ENCODE results near the gene FER. TPM values are rescaled to one million over a fixed set of nuclear protein-coding genes. Genes with fewer than 3 reads are reported as not detected.

FER gene
- total and polyA plus RNA-seq, 2 of the 8 experiments (the other 6 are each of a cell fraction or from before 2014, with no cell fraction given) = 1.3 to 15.8 TPM

DNA sequence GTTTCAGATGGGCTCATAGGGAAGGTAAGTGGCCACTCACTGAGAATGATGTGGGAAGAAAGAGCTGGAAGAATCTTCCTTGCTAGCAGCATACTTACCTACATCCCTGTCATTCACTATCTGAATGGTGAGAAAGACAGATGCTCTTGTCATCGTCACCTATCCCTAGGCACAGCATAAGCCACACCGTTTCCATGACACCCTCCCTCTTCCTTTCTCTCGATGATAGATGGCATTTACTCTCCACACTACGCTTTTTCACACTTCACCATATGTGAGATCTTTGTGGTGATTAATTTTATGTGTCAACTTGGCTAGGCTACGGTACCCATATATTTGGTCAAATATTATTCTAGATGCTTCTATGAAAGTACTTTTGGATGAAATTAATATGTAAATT lies 44.4 kb upstream of the FER start:
- WGBS, 2 experiments (ENCODE audit: extremely low coverage in 1 of 2, insufficient coverage in 1 of 2, insufficient read length in 1 of 2, insufficient replicate concordance in 2 of 2, low coverage in 1 of 2, low lambda C conversion rate in 2 of 2, missing lambda C conversion rate in 1 of 2) = 92% methylated on average over 5 of the region's 5 CpGs; no CpG with 5 or more reads in 1 of the 2 experiments
- no peak for DNase-seq (ENCODE audit: low read depth in 1 of 2, low spot score in 2 of 2)
- no peak overlapping the region for H4K5ac ChIP-seq (ENCODE audit: insufficient read length, low read depth, low read length)
- ChIA-PET POLR2A (ENCODE audit: partially characterized antibody) (no interaction called here), CTCF (ENCODE audit: partially characterized antibody) (interaction anchor here (0.5 kb wide), 1 partner anchor 14 kb away, joined by 3 read pairs; no protein-coding TSS in a partner anchor)
- H3K4me3 ChIP-seq (ENCODE audit: extremely low read depth in 1 of 4, insufficient read depth in 2 of 4, low read depth in 3 of 4, low read length in 4 of 4) = no peak overlapping the region
- H2AFZ ChIP-seq (ENCODE audit: low read length) = no peak overlapping the region
- H2BK12ac ChIP-seq (ENCODE audit: low read depth, low read length) = no peak overlapping the region
- no peak overlapping the region for H2AK5ac ChIP-seq (ENCODE audit: low read depth, low read length)
- H3K4ac ChIP-seq (replicated peaks; ENCODE audit: insufficient read length, low read depth, low read length) = no peak overlapping the region
- H4K20me1 ChIP-seq (replicated peaks in 1 of 2; ENCODE audit: control insufficient read depth in 1 of 2, insufficient read depth in 2 of 2, low read length in 2 of 2) = no peaks in the 10 kb centered on the region
- H3K79me2 ChIP-seq (ENCODE audit: control insufficient read depth in 1 of 2, insufficient read depth in 2 of 2, low read length in 2 of 2) = no peaks in the 10 kb centered on the region
- no peaks in the 10 kb centered on the region for H3K36me3 ChIP-seq (ENCODE audit: control insufficient read depth in 2 of 4, insufficient read depth in 4 of 4, low read length in 3 of 4)
- no peak overlapping the region for H3K18ac ChIP-seq (ENCODE audit: extremely low read depth, low read length)
- no peak overlapping the region for H4K8ac ChIP-seq (ENCODE audit: extremely low read depth, insufficient read depth, low read length)
- no peak overlapping the region for H2BK5ac ChIP-seq (ENCODE audit: low read depth, low read length)
- H4K91ac ChIP-seq (replicated peaks; ENCODE audit: insufficient read length, low read length) = no peak overlapping the region
- no peak overlapping the region for H3K14ac ChIP-seq (ENCODE audit: insufficient read length)
- no peaks in the 10 kb centered on the region for H3K4me1 ChIP-seq (replicated peaks in 1 of 4; ENCODE audit: control insufficient read depth in 3 of 4, insufficient read depth in 4 of 4, low read length in 3 of 4)
- no peak overlapping the region for H3K27ac ChIP-seq (ENCODE audit: low read depth, low read length)
- H2BK20ac ChIP-seq (ENCODE audit: low read length) = no peak overlapping the region
- H3K9ac ChIP-seq (replicated peaks in 1 of 4; ENCODE audit: extremely low read depth in 1 of 4, low read depth in 3 of 4, low read length in 3 of 4) = no peak overlapping the region
- H3K23ac ChIP-seq (ENCODE audit: insufficient read length) = no peak overlapping the region
- no peak overlapping the region for H3K56ac ChIP-seq (replicated peaks; ENCODE audit: insufficient read length, low read depth, low read length)
- no peaks in the 10 kb centered on the region for H3K9me3 ChIP-seq (ENCODE audit: insufficient read depth in 2 of 2, low read depth in 1 of 2, low read length in 1 of 2)
- FAIRE-seq = no peak
- H3K23me2 ChIP-seq (ENCODE audit: low read depth, low read length) = no peaks in the 10 kb centered on the region
- H2BK120ac ChIP-seq (replicated peaks; ENCODE audit: low read depth, low read length) = no peak overlapping the region
- no peaks in the 10 kb centered on the region for H3K27me3 ChIP-seq (replicated peaks in 1 of 4; ENCODE audit: control insufficient read depth in 3 of 4, extremely low read depth in 1 of 4, insufficient read depth in 3 of 4, low read length in 3 of 4)
- H2BK15ac ChIP-seq (ENCODE audit: low read length) = no peak overlapping the region
- H3K79me1 ChIP-seq (ENCODE audit: low read depth, low read length) = no peaks in the 10 kb centered on the region
- no peak overlapping the region for H3K4me2 ChIP-seq (ENCODE audit: insufficient read depth in 1 of 2, low read depth in 2 of 2, low read length in 2 of 2)
- TF ChIP-seq TEAD4 (IDR thresholded peaks at IDR 0.05; ENCODE audit: low read depth, low read length) (no peak), ZNF274 (IDR thresholded peaks at IDR 0.05; ENCODE audit: borderline replicate concordance, extremely low read depth, low read length) (no peak), KDM1A (IDR thresholded peaks at IDR 0.05; ENCODE audit: borderline replicate concordance, low read length) (no peak), RFX5 (IDR thresholded peaks at IDR 0.05; ENCODE audit: borderline replicate concordance, low read depth, low read length) (no peak), RBBP5 (IDR thresholded peaks at IDR 0.05; ENCODE audit: borderline replicate concordance, low read depth, low read length) (no peak), CBX5 (IDR thresholded peaks at IDR 0.05; ENCODE audit: low read depth, low read length) (no peak), YY1 (IDR thresholded peaks at IDR 0.05; ENCODE audit: low read depth, low read length) (no peak), GABPA (IDR thresholded peaks at IDR 0.05; ENCODE audit: borderline replicate concordance, insufficient read depth, low read length) (no peak)
- TF ChIP-seq, protein P1, sequence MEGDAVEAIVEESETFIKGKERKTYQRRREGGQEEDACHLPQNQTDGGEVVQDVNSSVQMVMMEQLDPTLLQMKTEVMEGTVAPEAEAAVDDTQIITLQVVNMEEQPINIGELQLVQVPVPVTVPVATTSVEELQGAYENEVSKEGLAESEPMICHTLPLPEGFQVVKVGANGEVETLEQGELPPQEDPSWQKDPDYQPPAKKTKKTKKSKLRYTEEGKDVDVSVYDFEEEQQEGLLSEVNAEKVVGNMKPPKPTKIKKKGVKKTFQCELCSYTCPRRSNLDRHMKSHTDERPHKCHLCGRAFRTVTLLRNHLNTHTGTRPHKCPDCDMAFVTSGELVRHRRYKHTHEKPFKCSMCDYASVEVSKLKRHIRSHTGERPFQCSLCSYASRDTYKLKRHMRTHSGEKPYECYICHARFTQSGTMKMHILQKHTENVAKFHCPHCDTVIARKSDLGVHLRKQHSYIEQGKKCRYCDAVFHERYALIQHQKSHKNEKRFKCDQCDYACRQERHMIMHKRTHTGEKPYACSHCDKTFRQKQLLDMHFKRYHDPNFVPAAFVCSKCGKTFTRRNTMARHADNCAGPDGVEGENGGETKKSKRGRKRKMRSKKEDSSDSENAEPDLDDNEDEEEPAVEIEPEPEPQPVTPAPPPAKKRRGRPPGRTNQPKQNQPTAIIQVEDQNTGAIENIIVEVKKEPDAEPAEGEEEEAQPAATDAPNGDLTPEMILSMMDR (IDR thresholded peaks at IDR 0.05; ENCODE audit: control extremely low read depth in 1 of 3, insufficient read depth in 1 of 3, low read depth in 1 of 3, low read length in 3 of 3) = no peak
- TF ChIP-seq, protein P2, sequence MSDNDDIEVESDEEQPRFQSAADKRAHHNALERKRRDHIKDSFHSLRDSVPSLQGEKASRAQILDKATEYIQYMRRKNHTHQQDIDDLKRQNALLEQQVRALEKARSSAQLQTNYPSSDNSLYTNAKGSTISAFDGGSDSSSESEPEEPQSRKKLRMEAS (IDR thresholded peaks at IDR 0.05) = no peak
